Subcutaneous abdominal adipose tissue (tissue), 5 donors: ENCODE results near the gene VSTM2A.

Source experiments
- H3K27ac ChIP-seq: one replicate; pipeline ENCODE4 v1.7.0; 2013; ENCODE audit warnings: low read depth, mild to moderate bottlenecking, inconsistent platforms, low read length, moderate library complexity
- H3K27me3 ChIP-seq, 5 donors: one replicate each; pipeline ENCODE4 v1.7.0; 2013; ENCODE audit warnings: low read length in 5 of 5, inconsistent platforms in 1 of 5; ENCODE audit not compliant: control insufficient read depth in 5 of 5, insufficient read depth in 4 of 5
- H3K36me3 ChIP-seq, 5 donors: one replicate each; pipeline ENCODE4 v1.7.0; 2013; ENCODE audit warnings: low read length in 5 of 5; ENCODE audit not compliant: control insufficient read depth in 5 of 5, insufficient read depth in 5 of 5
- H3K4me1 ChIP-seq, 5 donors: one replicate each; pipeline ENCODE4 v1.7.0; 2013; ENCODE audit warnings: low read length in 5 of 5, mild to moderate bottlenecking in 3 of 5, moderate library complexity in 1 of 5; ENCODE audit not compliant: control insufficient read depth in 5 of 5, insufficient read depth in 5 of 5
- H3K4me3 ChIP-seq, 5 donors: one replicate each; pipeline ENCODE4 v1.7.0; 2013; ENCODE audit warnings: low read length in 5 of 5, low read depth in 1 of 5
- H3K9ac ChIP-seq, 5 donors: one replicate each; pipeline ENCODE4 v1.7.0; 2013; ENCODE audit warnings: low read length in 5 of 5, mild to moderate bottlenecking in 4 of 5, moderate library complexity in 3 of 5
- H3K9me3 ChIP-seq, 5 donors: one replicate each; pipeline ENCODE4 v1.7.0; 2013; ENCODE audit warnings: low read length in 5 of 5; ENCODE audit not compliant: control insufficient read depth in 5 of 5
- donor health status: healthy.
- donor health status: healthy.
- donor health status: healthy.
- donor health status: healthy.
- donor health status: healthy.

The VSTM2A gene

GRCh38 chr7:54546986-54547314 lies 4.8 kb downstream of the VSTM2A start:
- Histone ChIP-seq H3K4me1 (peaks cover 0 to 11% (median 10%) of the 10 kb centered on the region in 5 donors), H3K4me3 (no peak overlapping the region), H3K27me3 (peaks cover 34 to 39% (median 35%) of the 10 kb centered on the region in 5 donors), H3K27ac (no peak overlapping the region), H3K36me3 (no peaks in the 10 kb centered on the region), H3K9me3 (peaks cover 0 to 2% (median 0%) of the 10 kb centered on the region in 5 donors), H3K9ac (no peak overlapping the region)

DNA sequence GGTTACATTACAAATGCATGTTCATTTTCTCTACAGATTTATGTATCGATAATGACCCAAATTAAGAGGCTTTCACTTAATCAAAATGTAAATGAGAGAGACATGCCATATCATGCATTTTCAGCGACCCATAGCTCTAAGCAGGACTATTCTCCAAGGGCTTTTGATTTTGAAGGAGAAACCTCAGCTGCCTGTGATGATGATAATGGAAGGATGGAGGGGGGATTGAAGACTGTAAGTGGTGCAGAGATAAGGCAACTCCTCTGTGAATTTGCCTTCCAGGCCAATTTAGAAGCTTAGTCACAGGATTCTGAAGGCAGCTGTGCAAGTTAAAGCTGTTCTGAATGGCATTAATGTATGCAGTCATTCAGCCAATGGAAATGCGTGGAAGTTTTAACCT lies 8.3 kb downstream of the VSTM2A start:
- Histone ChIP-seq H3K36me3 (no peaks in the 10 kb centered on the region), H3K27ac (no peak overlapping the region), H3K4me3 (no peak overlapping the region), H3K27me3 (peaks cover 4 to 13% (median 5%) of the 10 kb centered on the region in 5 donors), H3K9ac (no peak overlapping the region), H3K4me1 (peaks cover 0 to 5% (median 4%) of the 10 kb centered on the region in 5 donors), H3K9me3 (peaks cover 0 to 2% (median 0%) of the 10 kb centered on the region in 5 donors)

GRCh38 chr7:54556121-54556520 lies 13.9 kb downstream of the VSTM2A start:
- Histone ChIP-seq H3K9ac (no peak overlapping the region), H3K9me3 (peaks cover 0 to 5% (median 0%) of the 10 kb centered on the region in 5 donors), H3K27ac (no peak overlapping the region), H3K4me1 (no peaks in the 10 kb centered on the region), H3K36me3 (no peaks in the 10 kb centered on the region), H3K27me3 (peaks cover 0 to 5% (median 0%) of the 10 kb centered on the region in 5 donors), H3K4me3 (no peak overlapping the region)

- no peaks in the 10 kb centered on the region for H3K4me1 ChIP-seq
- peaks cover 0 to 5% (median 0%) of the 10 kb centered on the region in 5 donors for H3K9me3 ChIP-seq
- H3K27me3 ChIP-seq = peaks cover 0 to 3% (median 0%) of the 10 kb centered on the region in 5 donors
- H3K36me3 ChIP-seq = no peaks in the 10 kb centered on the region
- no peak overlapping the region for H3K27ac ChIP-seq
- H3K9ac ChIP-seq = no peak overlapping the region
- no peak overlapping the region for H3K4me3 ChIP-seq
Observed at GRCh38 chr7:54559401-54559800, 17.2 kb downstream of the VSTM2A start.

DNA sequence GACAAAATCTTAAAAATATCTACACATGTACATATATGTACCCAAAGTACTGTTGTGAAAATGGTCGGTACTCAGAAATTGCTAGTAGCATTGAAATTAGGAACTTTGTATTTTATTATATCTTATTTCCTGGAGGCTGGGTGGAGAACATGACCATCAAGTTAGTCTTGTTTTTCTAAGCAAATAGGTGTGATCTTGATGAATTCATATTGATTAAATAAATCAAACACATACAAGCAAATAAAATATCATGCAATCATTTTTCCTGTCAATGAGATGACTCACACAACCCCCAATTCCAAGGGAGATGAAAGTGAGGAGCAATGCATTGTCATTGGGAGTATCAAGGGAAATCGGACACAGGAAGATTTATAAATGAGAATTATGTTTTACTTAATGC lies 18.0 kb downstream of the VSTM2A start:
- Histone ChIP-seq H3K27ac (no peak overlapping the region), H3K4me3 (no peak overlapping the region), H3K9me3 (peaks cover 0 to 6% (median 1%) of the 10 kb centered on the region in 5 donors), H3K36me3 (no peaks in the 10 kb centered on the region), H3K4me1 (no peaks in the 10 kb centered on the region), H3K27me3 (peaks cover 0 to 1% (median 0%) of the 10 kb centered on the region in 5 donors), H3K9ac (no peak overlapping the region)

GRCh38 chr7:54560723-54561122 lies 18.5 kb downstream of the VSTM2A start:
- no peak overlapping the region for H3K4me3 ChIP-seq
- H3K27me3 ChIP-seq = peaks cover 0 to 2% (median 0%) of the 10 kb centered on the region in 5 donors
- no peaks in the 10 kb centered on the region for H3K4me1 ChIP-seq
- no peak overlapping the region for H3K27ac ChIP-seq
- H3K9ac ChIP-seq = no peak overlapping the region
- peaks cover 0 to 8% (median 5%) of the 10 kb centered on the region in 5 donors for H3K9me3 ChIP-seq
- H3K36me3 ChIP-seq = no peaks in the 10 kb centered on the region

DNA sequence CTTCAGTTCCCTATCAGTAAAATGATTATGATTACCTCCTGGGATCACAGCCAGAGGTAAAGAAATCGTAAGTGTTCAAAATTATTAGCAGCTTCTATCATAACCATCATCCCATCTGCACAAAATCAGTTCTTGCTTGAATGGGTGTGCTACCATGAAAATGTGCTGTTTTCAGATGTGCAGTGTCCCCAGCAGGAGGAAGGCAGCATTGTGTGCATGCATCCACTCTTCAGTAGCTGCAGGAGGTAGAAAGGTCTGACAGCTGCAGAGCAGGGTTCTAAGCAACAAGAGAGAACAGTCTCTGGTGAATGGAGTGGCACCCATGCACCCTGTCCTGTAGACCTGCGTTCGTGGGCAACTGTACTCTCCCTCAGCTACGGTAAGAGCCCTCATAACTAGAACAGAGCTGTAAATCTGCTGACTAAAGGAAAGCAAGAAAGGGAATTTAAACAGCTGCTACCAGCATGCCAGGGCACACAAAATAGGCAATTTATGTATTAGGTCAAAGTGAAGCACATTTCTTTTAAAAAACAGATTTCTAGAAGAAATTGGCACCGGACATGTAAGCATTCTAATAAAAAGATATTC lies 21.2 kb downstream of the VSTM2A start:
- Histone ChIP-seq H3K36me3 (no peaks in the 10 kb centered on the region), H3K27ac (no peak overlapping the region), H3K27me3 (peaks cover 0 to 2% (median 0%) of the 10 kb centered on the region in 5 donors), H3K4me1 (no peaks in the 10 kb centered on the region), H3K9me3 (peaks cover 0 to 7% (median 5%) of the 10 kb centered on the region in 5 donors), H3K4me3 (no peak overlapping the region), H3K9ac (no peak overlapping the region)

- Histone ChIP-seq H3K9me3 (peaks cover 0 to 7% (median 5%) of the 10 kb centered on the region in 5 donors), H3K9ac (no peak overlapping the region), H3K27ac (no peak overlapping the region), H3K4me3 (no peak overlapping the region), H3K27me3 (peaks cover 0 to 2% (median 0%) of the 10 kb centered on the region in 5 donors), H3K36me3 (no peaks in the 10 kb centered on the region), H3K4me1 (no peaks in the 10 kb centered on the region)
Observed at GRCh38 chr7:54565432-54565831, 23.3 kb downstream of the VSTM2A start.

DNA sequence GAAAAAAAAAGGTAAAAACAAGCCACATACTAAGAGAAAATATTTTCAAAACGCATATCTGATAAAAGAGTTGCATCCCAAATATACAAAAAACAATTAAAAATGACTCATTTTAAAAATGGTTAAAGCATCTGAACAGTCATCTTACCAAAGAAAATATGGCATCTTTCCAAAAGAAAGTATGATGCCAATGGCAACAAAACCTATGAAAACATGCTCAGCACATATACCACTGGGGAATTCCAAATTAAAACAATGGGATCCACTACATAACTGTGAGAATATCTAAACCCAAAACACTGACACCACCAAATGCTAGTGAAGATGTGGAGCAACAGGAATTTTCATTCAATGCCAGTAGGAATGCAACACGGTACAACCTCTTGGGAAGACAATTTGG lies 39.3 kb downstream of the VSTM2A start:
- Histone ChIP-seq H3K27me3 (no peaks in the 10 kb centered on the region), H3K36me3 (no peaks in the 10 kb centered on the region), H3K9ac (no peak overlapping the region), H3K4me3 (no peak overlapping the region), H3K27ac (no peak overlapping the region), H3K9me3 (peaks cover 0 to 2% (median 0%) of the 10 kb centered on the region in 5 donors), H3K4me1 (no peaks in the 10 kb centered on the region)

GRCh38 chr7:54591404-54592386 lies 49.5 kb downstream of the VSTM2A start:
- Histone ChIP-seq H3K4me1 (no peaks in the 10 kb centered on the region), H3K9ac (no peak overlapping the region), H3K4me3 (no peak overlapping the region), H3K36me3 (no peaks in the 10 kb centered on the region), H3K27me3 (no peaks in the 10 kb centered on the region), H3K9me3 (peaks cover 0 to 2% (median 0%) of the 10 kb centered on the region in 5 donors), H3K27ac (no peak overlapping the region)
